Esophagus squamous epithelium (tissue), 4 donors: ENCODE measurements around the gene HHLA2.
"Not testable (repeated sequence)": the region's sequence is repeated elsewhere in the genome, so short reads cannot be mapped to it uniquely, and the experiment has no call there.

Source experiments
- POLR2A ChIP-seq, 4 donors: fragments of 450-650 bp; IDR thresholded peaks; one replicate each; pipeline ENCODE4 v1.6.1; 2017; ENCODE audit warnings: antibody characterized with exemption in 4 of 4, mild to moderate bottlenecking in 4 of 4, moderate library complexity in 3 of 4
- TF ChIP-seq, protein P1 (sequence below), 6 experiments: fragments of 450-650 bp in 4 of 6; fragments of 200-600 bp in 2 of 6; sonication (generic) in 2 of 6; IDR thresholded peaks; one replicate each; pipeline ENCODE4 v1.5.1; 2016 to 2019; ENCODE audit warnings: antibody characterized with exemption in 6 of 6, mild to moderate bottlenecking in 4 of 6, moderate library complexity in 4 of 6

DNA sequence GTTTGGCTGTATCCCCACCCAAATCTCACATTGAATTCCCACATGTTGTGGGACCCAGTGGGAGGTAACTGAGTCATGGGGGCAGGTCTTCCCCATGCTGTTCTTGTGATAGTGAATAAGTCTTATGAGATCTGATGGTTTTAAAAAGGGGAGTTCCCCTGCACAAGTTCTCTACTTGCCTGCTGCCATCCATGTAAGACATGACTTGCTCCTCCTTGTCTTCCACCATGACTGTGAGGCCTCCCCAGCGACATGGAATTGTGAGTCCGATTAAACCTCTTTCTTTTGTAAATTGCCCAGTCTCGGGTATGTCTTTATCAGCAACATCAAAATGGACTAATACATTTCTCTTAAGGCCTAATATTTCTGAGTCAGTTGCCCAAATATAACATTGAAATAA is 28.1 kb upstream of the HHLA2 start:
- TF ChIP-seq, protein P1, sequence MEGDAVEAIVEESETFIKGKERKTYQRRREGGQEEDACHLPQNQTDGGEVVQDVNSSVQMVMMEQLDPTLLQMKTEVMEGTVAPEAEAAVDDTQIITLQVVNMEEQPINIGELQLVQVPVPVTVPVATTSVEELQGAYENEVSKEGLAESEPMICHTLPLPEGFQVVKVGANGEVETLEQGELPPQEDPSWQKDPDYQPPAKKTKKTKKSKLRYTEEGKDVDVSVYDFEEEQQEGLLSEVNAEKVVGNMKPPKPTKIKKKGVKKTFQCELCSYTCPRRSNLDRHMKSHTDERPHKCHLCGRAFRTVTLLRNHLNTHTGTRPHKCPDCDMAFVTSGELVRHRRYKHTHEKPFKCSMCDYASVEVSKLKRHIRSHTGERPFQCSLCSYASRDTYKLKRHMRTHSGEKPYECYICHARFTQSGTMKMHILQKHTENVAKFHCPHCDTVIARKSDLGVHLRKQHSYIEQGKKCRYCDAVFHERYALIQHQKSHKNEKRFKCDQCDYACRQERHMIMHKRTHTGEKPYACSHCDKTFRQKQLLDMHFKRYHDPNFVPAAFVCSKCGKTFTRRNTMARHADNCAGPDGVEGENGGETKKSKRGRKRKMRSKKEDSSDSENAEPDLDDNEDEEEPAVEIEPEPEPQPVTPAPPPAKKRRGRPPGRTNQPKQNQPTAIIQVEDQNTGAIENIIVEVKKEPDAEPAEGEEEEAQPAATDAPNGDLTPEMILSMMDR (IDR thresholded peaks at IDR 0.05) = not testable (repeated sequence)
- TF ChIP-seq POLR2A (IDR thresholded peaks at IDR 0.05) = not testable (repeated sequence)
